HEK293 (cell line): ENCODE results near the gene ZBTB17.
A peak's percentile ranks its signal among the peaks of the same experiment; 100 is the strongest.

ENCODE experiments used
- BCL6B ChIP-seq: fragments of 450-650 bp; formaldehyde crosslinking; IDR thresholded peaks from 2 replicates; pipeline ENCODE4 v1.5.1; 2017; ENCODE audit warnings: missing biosample characterization, missing genetic modification characterization
- ELK4 ChIP-seq: IDR thresholded peaks from 2 replicates; pipeline ENCODE4 v1.6.1; 2011; ENCODE audit warnings: mild to moderate bottlenecking, low read depth, low read length, borderline replicate concordance
- IKZF3 ChIP-seq: fragments of 450-650 bp; IDR thresholded peaks from 2 replicates; pipeline ENCODE4 v1.5.0; 2018; ENCODE audit warnings: missing biosample characterization, mild to moderate bottlenecking, missing genetic modification characterization, moderate library complexity
- KLF9 ChIP-seq: fragments of 450-650 bp; formaldehyde crosslinking; IDR thresholded peaks from 2 replicates; pipeline ENCODE4 v1.5.1; 2016; ENCODE audit warnings: missing biosample characterization, missing genetic modification characterization, low read depth
- SCRT2 ChIP-seq: fragments of 450-650 bp; formaldehyde crosslinking; IDR thresholded peaks from 2 replicates; pipeline ENCODE4 v1.5.1; 2016; ENCODE audit warnings: missing biosample characterization, missing genetic modification characterization
- WT1 ChIP-seq: fragments of 450-650 bp; formaldehyde crosslinking; IDR thresholded peaks from 2 replicates; pipeline ENCODE4 v1.5.1; 2016; ENCODE audit warnings: missing biosample characterization, missing genetic modification characterization
- YY2 ChIP-seq: fragments of 450-650 bp; formaldehyde crosslinking; IDR thresholded peaks from 2 replicates; pipeline ENCODE4 v1.5.1; 2016; ENCODE audit warnings: missing biosample characterization, missing genetic modification characterization
- ZBTB20 ChIP-seq: fragments of 450-650 bp; formaldehyde crosslinking; IDR thresholded peaks from 2 replicates; pipeline ENCODE4 v1.5.1; 2016; ENCODE audit warnings: missing biosample characterization, missing genetic modification characterization
- ZBTB7A ChIP-seq: fragments of 450-650 bp; formaldehyde crosslinking; IDR thresholded peaks from 2 replicates; pipeline ENCODE4 v1.5.1; 2016; ENCODE audit warnings: low read depth, missing biosample characterization, missing genetic modification characterization
- ZFHX2 ChIP-seq: fragments of 450-650 bp; formaldehyde crosslinking; conservative IDR thresholded peaks from 2 replicates; pipeline ENCODE4 v1.5.1; 2016; ENCODE audit warnings: missing biosample characterization, missing genetic modification characterization
- ZNF10 ChIP-seq: fragments of 450-650 bp; formaldehyde crosslinking; IDR thresholded peaks from 2 replicates; pipeline ENCODE4 v1.5.1; 2017; ENCODE audit warnings: missing biosample characterization, missing genetic modification characterization
- ZNF335 ChIP-seq: fragments of 450-650 bp; formaldehyde crosslinking; conservative IDR thresholded peaks from 2 replicates; pipeline ENCODE4 v1.5.1; 2016; ENCODE audit warnings: missing biosample characterization, missing genetic modification characterization
- ZNF433 ChIP-seq: fragments of 450-650 bp; formaldehyde crosslinking; IDR thresholded peaks from 2 replicates; pipeline ENCODE4 v1.5.1; 2016; ENCODE audit warnings: missing biosample characterization, missing genetic modification characterization, low read depth
- ZNF473 ChIP-seq: fragments of 450-650 bp; formaldehyde crosslinking; IDR thresholded peaks from 2 replicates; pipeline ENCODE4 v1.5.1; 2017; ENCODE audit warnings: missing biosample characterization, missing genetic modification characterization
- ZNF510 ChIP-seq: fragments of 450-650 bp; formaldehyde crosslinking; IDR thresholded peaks from 2 replicates; pipeline ENCODE4 v1.5.1; 2018; ENCODE audit warnings: mild to moderate bottlenecking, missing genetic modification characterization, missing biosample characterization; ENCODE audit not compliant: insufficient replicate concordance
- ZNF530 ChIP-seq: fragments of 450-650 bp; formaldehyde crosslinking; IDR thresholded peaks from 2 replicates; pipeline ENCODE4 v1.5.1; 2016; ENCODE audit warnings: low read depth, missing biosample characterization, missing genetic modification characterization
- ZNF558 ChIP-seq: fragments of 450-650 bp; formaldehyde crosslinking; IDR thresholded peaks from 2 replicates; pipeline ENCODE4 v1.5.1; 2016; ENCODE audit warnings: missing biosample characterization, missing genetic modification characterization
- ZNF629 ChIP-seq: fragments of 450-650 bp; formaldehyde crosslinking; IDR thresholded peaks from 2 replicates; pipeline ENCODE4 v1.5.1; 2017; ENCODE audit warnings: missing biosample characterization, missing genetic modification characterization
- ZNF645 ChIP-seq: fragments of 450-650 bp; formaldehyde crosslinking; IDR thresholded peaks from 2 replicates; pipeline ENCODE4; 2016; ENCODE audit warnings: missing biosample characterization, missing genetic modification characterization
- ZNF654 ChIP-seq: fragments of 450-650 bp; formaldehyde crosslinking; IDR thresholded peaks from 2 replicates; pipeline ENCODE4 v1.5.1; 2016; ENCODE audit warnings: low read depth, missing biosample characterization, missing genetic modification characterization
- ZNF837 ChIP-seq: fragments of 450-650 bp; formaldehyde crosslinking; IDR thresholded peaks from 2 replicates; pipeline ENCODE4 v1.5.1; 2016; ENCODE audit warnings: missing biosample characterization, missing genetic modification characterization
- ZNF843 ChIP-seq: fragments of 450-650 bp; formaldehyde crosslinking; IDR thresholded peaks from 2 replicates; pipeline ENCODE4 v1.5.1; 2016; ENCODE audit warnings: missing biosample characterization, missing genetic modification characterization
- ZSCAN16 ChIP-seq: fragments of 450-650 bp; formaldehyde crosslinking; IDR thresholded peaks from 2 replicates; pipeline ENCODE4 v1.5.1; 2016; ENCODE audit warnings: missing biosample characterization, missing genetic modification characterization
- ZSCAN23 ChIP-seq: fragments of 450-650 bp; formaldehyde crosslinking; IDR thresholded peaks from 2 replicates; pipeline ENCODE4 v1.5.1; 2016; ENCODE audit warnings: missing biosample characterization, missing genetic modification characterization
- ZSCAN30 ChIP-seq: fragments of 450-650 bp; IDR thresholded peaks from 2 replicates; pipeline ENCODE4 v1.5.1; 2018; ENCODE audit warnings: missing biosample characterization, mild to moderate bottlenecking, missing genetic modification characterization, moderate library complexity
- TF ChIP-seq, protein P1 (sequence below): fragments of 450-650 bp; formaldehyde crosslinking; conservative IDR thresholded peaks from 2 replicates; pipeline ENCODE4 v1.5.1; 2016; ENCODE audit warnings: low read depth, missing biosample characterization, missing genetic modification characterization
- TF ChIP-seq, protein P2 (sequence below): fragments of 450-650 bp; formaldehyde crosslinking; IDR thresholded peaks from 2 replicates; pipeline ENCODE4 v1.5.1; 2016; ENCODE audit warnings: missing biosample characterization, missing genetic modification characterization
- TF ChIP-seq, protein P3 (sequence below): fragments of 450-650 bp; formaldehyde crosslinking; IDR thresholded peaks from 2 replicates; pipeline ENCODE4 v1.5.1; 2016; ENCODE audit warnings: missing biosample characterization, missing genetic modification characterization
- TF ChIP-seq, protein P4 (sequence below): fragments of 450-650 bp; formaldehyde crosslinking; IDR thresholded peaks from 2 replicates; pipeline ENCODE4 v1.5.1; 2016; ENCODE audit warnings: missing biosample characterization, missing genetic modification characterization

The ZBTB17 gene

DNA sequence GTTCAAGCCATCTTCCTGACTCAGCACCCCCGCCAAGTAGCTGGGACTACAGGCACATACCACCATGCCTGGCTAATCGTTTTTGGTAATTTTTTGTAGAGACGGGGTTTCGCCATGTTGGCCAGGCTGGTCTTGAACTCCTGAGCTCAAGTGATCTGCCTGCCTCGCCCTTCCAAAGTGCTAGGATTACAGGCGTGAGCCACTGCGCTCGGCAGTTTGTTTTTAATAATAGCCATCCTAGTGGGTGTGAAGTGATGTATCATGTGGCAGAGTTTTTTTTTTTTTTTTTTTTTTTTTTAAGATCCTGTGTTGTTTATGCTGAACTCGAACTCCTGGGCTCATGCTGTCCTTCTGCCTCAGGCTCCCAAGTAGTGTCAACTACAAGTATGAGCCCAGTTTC is 76.6 kb downstream of the ZBTB17 start (continued):
- TF ChIP-seq ZBTB20 (tag by site-specific recombination) (no peak), ZNF335 (tag by site-specific recombination) (no peak), YY2 (tag by site-specific recombination) (no peak), ZNF837 (no peak), KLF9 (tag by site-specific recombination) (no peak), ZSCAN23 (tag by site-specific recombination) (0 out of 2 replicates have a peak, but pooled peaks have one; percentile 21), ZNF629 (peak; percentile 59), ZNF645 (tag by site-specific recombination) (no peak), BCL6B (tag by site-specific recombination) (no peak), WT1 (0 out of 2 replicates have a peak, but pooled peaks have one; percentile 9), IKZF3 (tag by site-specific recombination) (no peak), ZNF530 (no peak), ZNF10 (tag by site-specific recombination) (no peak; the same call in 1 of the 2 replicates), ZNF510 (tag by site-specific recombination) (no peak), ZFHX2 (tag by site-specific recombination) (0 out of 2 replicates have a peak, but pooled peaks have one; percentile 40), ZNF654 (tag by site-specific recombination) (no peak), ZBTB7A (tag by site-specific recombination) (no peak), ZNF473 (tag by site-specific recombination) (no peak), ZSCAN30 (tag by site-specific recombination) (no peak), SCRT2 (tag by site-specific recombination) (no peak), ZNF558 (no peak), ZNF843 (peak; percentile 33; the same call in 1 of the 2 replicates), ZNF433 (no peak), ZSCAN16 (tag by site-specific recombination) (0 out of 2 replicates have a peak, but pooled peaks have one; percentile 32), ELK4 (no peak)
- TF ChIP-seq, protein P1, sequence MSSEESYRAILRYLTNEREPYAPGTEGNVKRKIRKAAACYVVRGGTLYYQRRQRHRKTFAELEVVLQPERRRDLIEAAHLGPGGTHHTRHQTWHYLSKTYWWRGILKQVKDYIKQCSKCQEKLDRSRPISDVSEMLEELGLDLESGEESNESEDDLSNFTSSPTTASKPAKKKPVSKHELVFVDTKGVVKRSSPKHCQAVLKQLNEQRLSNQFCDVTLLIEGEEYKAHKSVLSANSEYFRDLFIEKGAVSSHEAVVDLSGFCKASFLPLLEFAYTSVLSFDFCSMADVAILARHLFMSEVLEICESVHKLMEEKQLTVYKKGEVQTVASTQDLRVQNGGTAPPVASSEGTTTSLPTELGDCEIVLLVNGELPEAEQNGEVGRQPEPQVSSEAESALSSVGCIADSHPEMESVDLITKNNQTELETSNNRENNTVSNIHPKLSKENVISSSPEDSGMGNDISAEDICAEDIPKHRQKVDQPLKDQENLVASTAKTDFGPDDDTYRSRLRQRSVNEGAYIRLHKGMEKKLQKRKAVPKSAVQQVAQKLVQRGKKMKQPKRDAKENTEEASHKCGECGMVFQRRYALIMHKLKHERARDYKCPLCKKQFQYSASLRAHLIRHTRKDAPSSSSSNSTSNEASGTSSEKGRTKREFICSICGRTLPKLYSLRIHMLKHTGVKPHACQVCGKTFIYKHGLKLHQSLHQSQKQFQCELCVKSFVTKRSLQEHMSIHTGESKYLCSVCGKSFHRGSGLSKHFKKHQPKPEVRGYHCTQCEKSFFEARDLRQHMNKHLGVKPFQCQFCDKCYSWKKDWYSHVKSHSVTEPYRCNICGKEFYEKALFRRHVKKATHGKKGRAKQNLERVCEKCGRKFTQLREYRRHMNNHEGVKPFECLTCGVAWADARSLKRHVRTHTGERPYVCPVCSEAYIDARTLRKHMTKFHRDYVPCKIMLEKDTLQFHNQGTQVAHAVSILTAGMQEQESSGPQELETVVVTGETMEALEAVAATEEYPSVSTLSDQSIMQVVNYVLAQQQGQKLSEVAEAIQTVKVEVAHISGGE: no peak
- TF ChIP-seq, protein P2, sequence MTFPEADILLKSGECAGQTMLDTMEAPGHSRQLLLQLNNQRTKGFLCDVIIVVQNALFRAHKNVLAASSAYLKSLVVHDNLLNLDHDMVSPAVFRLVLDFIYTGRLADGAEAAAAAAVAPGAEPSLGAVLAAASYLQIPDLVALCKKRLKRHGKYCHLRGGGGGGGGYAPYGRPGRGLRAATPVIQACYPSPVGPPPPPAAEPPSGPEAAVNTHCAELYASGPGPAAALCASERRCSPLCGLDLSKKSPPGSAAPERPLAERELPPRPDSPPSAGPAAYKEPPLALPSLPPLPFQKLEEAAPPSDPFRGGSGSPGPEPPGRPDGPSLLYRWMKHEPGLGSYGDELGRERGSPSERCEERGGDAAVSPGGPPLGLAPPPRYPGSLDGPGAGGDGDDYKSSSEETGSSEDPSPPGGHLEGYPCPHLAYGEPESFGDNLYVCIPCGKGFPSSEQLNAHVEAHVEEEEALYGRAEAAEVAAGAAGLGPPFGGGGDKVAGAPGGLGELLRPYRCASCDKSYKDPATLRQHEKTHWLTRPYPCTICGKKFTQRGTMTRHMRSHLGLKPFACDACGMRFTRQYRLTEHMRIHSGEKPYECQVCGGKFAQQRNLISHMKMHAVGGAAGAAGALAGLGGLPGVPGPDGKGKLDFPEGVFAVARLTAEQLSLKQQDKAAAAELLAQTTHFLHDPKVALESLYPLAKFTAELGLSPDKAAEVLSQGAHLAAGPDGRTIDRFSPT (tag by site-specific recombination): no peak
- TF ChIP-seq, protein P3, sequence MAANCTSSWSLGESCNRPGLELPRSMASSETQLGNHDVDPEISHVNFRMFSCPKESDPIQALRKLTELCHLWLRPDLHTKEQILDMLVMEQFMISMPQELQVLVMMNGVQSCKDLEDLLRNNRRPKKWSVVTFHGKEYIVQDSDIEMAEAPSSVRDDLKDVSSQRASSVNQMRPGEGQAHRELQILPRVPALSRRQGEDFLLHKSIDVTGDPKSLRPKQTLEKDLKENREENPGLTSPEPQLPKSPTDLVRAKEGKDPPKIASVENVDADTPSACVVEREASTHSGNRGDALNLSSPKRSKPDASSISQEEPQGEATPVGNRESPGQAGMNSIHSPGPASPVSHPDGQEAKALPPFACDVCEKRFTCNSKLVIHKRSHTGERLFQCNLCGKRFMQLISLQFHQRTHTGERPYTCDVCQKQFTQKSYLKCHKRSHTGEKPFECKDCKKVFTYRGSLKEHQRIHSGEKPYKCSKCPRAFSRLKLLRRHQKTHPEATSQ (tag by site-specific recombination): no peak
- TF ChIP-seq, protein P4, sequence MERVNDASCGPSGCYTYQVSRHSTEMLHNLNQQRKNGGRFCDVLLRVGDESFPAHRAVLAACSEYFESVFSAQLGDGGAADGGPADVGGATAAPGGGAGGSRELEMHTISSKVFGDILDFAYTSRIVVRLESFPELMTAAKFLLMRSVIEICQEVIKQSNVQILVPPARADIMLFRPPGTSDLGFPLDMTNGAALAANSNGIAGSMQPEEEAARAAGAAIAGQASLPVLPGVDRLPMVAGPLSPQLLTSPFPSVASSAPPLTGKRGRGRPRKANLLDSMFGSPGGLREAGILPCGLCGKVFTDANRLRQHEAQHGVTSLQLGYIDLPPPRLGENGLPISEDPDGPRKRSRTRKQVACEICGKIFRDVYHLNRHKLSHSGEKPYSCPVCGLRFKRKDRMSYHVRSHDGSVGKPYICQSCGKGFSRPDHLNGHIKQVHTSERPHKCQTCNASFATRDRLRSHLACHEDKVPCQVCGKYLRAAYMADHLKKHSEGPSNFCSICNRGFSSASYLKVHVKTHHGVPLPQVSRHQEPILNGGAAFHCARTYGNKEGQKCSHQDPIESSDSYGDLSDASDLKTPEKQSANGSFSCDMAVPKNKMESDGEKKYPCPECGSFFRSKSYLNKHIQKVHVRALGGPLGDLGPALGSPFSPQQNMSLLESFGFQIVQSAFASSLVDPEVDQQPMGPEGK (tag by site-specific recombination): peak; percentile 55
